GM23338 (cell line): ENCODE results near the gene EYS.

Source experiments
- CREB1 ChIP-seq: fragments of 250-450 bp; sonication (Bioruptor Pico); IDR thresholded peaks from 2 replicates; pipeline ENCODE4 v1.5.0; 2020; ENCODE audit warnings: low read depth, mild to moderate bottlenecking, moderate library complexity
- EZH2 ChIP-seq: fragments of 200-600 bp; sonication (generic); IDR thresholded peaks from one replicate; pipeline ENCODE4 v1.8.0; 2017; ENCODE audit warnings: antibody characterized with exemption, mild to moderate bottlenecking, low read depth; ENCODE audit not compliant: unreplicated experiment
- EZH2phosphoT487 ChIP-seq: fragments of 200-600 bp; sonication (generic); IDR thresholded peaks from one replicate; pipeline ENCODE4 v1.8.1; 2018; ENCODE audit warnings: antibody characterized with exemption; ENCODE audit not compliant: unreplicated experiment
- JUNB ChIP-seq: IDR thresholded peaks from one replicate; pipeline ENCODE4 v1.6.1; 2016; ENCODE audit warnings: antibody characterized with exemption; ENCODE audit not compliant: unreplicated experiment
- NANOG ChIP-seq: IDR thresholded peaks from 2 replicates; pipeline ENCODE4 v1.6.1; 2016; ENCODE audit warnings: antibody characterized with exemption, borderline replicate concordance
- POLR2AphosphoS5 ChIP-seq: IDR thresholded peaks from 2 replicates; pipeline ENCODE4 v1.6.1; 2016; ENCODE audit warnings: antibody characterized with exemption, low read depth
- ZNF114 ChIP-seq: fragments of 250-450 bp; sonication (Bioruptor Pico); IDR thresholded peaks from 2 replicates; pipeline ENCODE4 v1.5.0; 2020; ENCODE audit warnings: mild to moderate bottlenecking, moderate library complexity
- ZNF331 ChIP-seq: fragments of 250-450 bp; sonication (Bioruptor Pico); IDR thresholded peaks from 2 replicates; pipeline ENCODE4 v1.5.0; 2020; ENCODE audit warnings: low read depth, mild to moderate bottlenecking, moderate library complexity
- TF ChIP-seq, protein P1 (sequence below), 2 experiments: fragments of 200-600 bp in 1 of 2; sonication (generic) in 1 of 2; conservative IDR thresholded peaks; 2 replicates each; pipeline versions ENCODE4 v1.5.1 to v1.6.1; 2016 to 2017; ENCODE audit warnings: antibody characterized with exemption in 2 of 2, low read depth in 2 of 2, mild to moderate bottlenecking in 2 of 2, moderate library complexity in 1 of 2
- TF ChIP-seq, protein P2 (sequence below): IDR thresholded peaks from one replicate; pipeline ENCODE4 v1.6.1; 2018; ENCODE audit warnings: antibody characterized with exemption; ENCODE audit not compliant: unreplicated experiment
- TF ChIP-seq, protein P3 (sequence below): fragments of 250-450 bp; sonication (Bioruptor Pico); IDR thresholded peaks from 2 replicates; pipeline ENCODE4 v1.5.0; 2020; ENCODE audit warnings: mild to moderate bottlenecking, moderate library complexity
- TF ChIP-seq, protein P4 (sequence below): IDR thresholded peaks from 2 replicates; pipeline ENCODE4 v1.6.1; 2016; ENCODE audit warnings: antibody characterized with exemption

DNA sequence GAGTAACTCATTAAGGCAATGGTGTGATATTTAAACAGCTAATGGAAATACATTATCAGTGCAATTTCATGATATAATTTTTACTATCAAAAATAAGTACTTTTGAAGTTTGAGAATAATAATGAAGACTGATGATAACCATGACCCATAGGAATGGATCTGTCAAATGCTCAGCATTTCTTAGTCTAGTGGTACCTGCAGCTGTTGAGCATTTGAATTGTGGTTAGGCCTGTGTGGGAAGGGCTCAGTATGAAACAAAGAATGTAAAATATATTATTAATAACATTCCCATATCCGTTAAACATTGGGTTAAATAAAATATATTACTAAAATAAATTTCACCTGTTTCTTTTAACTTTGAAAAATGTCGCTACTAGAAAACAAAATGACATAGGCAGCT is 1898.5 kb downstream of the EYS start:
- TF ChIP-seq, protein P1, sequence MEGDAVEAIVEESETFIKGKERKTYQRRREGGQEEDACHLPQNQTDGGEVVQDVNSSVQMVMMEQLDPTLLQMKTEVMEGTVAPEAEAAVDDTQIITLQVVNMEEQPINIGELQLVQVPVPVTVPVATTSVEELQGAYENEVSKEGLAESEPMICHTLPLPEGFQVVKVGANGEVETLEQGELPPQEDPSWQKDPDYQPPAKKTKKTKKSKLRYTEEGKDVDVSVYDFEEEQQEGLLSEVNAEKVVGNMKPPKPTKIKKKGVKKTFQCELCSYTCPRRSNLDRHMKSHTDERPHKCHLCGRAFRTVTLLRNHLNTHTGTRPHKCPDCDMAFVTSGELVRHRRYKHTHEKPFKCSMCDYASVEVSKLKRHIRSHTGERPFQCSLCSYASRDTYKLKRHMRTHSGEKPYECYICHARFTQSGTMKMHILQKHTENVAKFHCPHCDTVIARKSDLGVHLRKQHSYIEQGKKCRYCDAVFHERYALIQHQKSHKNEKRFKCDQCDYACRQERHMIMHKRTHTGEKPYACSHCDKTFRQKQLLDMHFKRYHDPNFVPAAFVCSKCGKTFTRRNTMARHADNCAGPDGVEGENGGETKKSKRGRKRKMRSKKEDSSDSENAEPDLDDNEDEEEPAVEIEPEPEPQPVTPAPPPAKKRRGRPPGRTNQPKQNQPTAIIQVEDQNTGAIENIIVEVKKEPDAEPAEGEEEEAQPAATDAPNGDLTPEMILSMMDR (conservative IDR thresholded peaks at IDR 0.05; ENCODE audit: low read depth in 2 of 2), result no peak
- TF ChIP-seq EZH2phosphoT487, result no peak
- TF ChIP-seq EZH2, result no peak
- no peak for TF ChIP-seq POLR2AphosphoS5
- no peak for TF ChIP-seq CREB1 (CRISPR knock-in tag)
- TF ChIP-seq, protein P2, sequence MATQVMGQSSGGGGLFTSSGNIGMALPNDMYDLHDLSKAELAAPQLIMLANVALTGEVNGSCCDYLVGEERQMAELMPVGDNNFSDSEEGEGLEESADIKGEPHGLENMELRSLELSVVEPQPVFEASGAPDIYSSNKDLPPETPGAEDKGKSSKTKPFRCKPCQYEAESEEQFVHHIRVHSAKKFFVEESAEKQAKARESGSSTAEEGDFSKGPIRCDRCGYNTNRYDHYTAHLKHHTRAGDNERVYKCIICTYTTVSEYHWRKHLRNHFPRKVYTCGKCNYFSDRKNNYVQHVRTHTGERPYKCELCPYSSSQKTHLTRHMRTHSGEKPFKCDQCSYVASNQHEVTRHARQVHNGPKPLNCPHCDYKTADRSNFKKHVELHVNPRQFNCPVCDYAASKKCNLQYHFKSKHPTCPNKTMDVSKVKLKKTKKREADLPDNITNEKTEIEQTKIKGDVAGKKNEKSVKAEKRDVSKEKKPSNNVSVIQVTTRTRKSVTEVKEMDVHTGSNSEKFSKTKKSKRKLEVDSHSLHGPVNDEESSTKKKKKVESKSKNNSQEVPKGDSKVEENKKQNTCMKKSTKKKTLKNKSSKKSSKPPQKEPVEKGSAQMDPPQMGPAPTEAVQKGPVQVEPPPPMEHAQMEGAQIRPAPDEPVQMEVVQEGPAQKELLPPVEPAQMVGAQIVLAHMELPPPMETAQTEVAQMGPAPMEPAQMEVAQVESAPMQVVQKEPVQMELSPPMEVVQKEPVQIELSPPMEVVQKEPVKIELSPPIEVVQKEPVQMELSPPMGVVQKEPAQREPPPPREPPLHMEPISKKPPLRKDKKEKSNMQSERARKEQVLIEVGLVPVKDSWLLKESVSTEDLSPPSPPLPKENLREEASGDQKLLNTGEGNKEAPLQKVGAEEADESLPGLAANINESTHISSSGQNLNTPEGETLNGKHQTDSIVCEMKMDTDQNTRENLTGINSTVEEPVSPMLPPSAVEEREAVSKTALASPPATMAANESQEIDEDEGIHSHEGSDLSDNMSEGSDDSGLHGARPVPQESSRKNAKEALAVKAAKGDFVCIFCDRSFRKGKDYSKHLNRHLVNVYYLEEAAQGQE, result no peak
- no peak for TF ChIP-seq JUNB
- TF ChIP-seq NANOG, result no peak
- TF ChIP-seq, protein P3, sequence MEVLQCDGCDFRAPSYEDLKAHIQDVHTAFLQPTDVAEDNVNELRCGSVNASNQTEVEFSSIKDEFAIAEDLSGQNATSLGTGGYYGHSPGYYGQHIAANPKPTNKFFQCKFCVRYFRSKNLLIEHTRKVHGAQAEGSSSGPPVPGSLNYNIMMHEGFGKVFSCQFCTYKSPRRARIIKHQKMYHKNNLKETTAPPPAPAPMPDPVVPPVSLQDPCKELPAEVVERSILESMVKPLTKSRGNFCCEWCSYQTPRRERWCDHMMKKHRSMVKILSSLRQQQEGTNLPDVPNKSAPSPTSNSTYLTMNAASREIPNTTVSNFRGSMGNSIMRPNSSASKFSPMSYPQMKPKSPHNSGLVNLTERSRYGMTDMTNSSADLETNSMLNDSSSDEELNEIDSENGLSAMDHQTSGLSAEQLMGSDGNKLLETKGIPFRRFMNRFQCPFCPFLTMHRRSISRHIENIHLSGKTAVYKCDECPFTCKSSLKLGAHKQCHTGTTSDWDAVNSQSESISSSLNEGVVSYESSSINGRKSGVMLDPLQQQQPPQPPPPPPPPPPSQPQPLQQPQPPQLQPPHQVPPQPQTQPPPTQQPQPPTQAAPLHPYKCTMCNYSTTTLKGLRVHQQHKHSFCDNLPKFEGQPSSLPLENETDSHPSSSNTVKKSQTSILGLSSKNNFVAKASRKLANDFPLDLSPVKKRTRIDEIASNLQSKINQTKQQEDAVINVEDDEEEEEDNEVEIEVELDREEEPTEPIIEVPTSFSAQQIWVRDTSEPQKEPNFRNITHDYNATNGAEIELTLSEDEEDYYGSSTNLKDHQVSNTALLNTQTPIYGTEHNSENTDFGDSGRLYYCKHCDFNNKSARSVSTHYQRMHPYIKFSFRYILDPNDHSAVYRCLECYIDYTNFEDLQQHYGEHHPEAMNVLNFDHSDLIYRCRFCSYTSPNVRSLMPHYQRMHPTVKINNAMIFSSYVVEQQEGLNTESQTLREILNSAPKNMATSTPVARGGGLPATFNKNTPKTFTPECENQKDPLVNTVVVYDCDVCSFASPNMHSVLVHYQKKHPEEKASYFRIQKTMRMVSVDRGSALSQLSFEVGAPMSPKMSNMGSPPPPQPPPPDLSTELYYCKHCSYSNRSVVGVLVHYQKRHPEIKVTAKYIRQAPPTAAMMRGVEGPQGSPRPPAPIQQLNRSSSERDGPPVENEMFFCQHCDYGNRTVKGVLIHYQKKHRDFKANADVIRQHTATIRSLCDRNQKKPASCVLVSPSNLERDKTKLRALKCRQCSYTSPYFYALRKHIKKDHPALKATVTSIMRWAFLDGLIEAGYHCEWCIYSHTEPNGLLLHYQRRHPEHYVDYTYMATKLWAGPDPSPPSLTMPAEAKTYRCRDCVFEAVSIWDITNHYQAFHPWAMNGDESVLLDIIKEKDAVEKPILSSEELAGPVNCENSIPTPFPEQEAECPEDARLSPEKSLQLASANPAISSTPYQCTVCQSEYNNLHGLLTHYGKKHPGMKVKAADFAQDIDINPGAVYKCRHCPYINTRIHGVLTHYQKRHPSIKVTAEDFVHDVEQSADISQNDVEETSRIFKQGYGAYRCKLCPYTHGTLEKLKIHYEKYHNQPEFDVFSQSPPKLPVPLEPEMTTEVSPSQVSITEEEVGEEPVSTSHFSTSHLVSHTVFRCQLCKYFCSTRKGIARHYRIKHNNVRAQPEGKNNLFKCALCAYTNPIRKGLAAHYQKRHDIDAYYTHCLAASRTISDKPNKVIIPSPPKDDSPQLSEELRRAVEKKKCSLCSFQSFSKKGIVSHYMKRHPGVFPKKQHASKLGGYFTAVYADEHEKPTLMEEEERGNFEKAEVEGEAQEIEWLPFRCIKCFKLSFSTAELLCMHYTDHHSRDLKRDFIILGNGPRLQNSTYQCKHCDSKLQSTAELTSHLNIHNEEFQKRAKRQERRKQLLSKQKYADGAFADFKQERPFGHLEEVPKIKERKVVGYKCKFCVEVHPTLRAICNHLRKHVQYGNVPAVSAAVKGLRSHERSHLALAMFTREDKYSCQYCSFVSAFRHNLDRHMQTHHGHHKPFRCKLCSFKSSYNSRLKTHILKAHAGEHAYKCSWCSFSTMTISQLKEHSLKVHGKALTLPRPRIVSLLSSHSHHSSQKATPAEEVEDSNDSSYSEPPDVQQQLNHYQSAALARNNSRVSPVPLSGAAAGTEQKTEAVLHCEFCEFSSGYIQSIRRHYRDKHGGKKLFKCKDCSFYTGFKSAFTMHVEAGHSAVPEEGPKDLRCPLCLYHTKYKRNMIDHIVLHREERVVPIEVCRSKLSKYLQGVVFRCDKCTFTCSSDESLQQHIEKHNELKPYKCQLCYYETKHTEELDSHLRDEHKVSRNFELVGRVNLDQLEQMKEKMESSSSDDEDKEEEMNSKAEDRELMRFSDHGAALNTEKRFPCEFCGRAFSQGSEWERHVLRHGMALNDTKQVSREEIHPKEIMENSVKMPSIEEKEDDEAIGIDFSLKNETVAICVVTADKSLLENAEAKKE, result no peak
- no peak for TF ChIP-seq ZNF331 (CRISPR knock-in tag)
- TF ChIP-seq ZNF114 (CRISPR knock-in tag), result no peak
- TF ChIP-seq, protein P4, sequence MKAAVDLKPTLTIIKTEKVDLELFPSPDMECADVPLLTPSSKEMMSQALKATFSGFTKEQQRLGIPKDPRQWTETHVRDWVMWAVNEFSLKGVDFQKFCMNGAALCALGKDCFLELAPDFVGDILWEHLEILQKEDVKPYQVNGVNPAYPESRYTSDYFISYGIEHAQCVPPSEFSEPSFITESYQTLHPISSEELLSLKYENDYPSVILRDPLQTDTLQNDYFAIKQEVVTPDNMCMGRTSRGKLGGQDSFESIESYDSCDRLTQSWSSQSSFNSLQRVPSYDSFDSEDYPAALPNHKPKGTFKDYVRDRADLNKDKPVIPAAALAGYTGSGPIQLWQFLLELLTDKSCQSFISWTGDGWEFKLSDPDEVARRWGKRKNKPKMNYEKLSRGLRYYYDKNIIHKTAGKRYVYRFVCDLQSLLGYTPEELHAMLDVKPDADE, result no peak
